HL-60 (cell line): ENCODE measurements around the gene BTG3.

Experiments used
- DNase-seq, 2 experiments: peaks; one replicate each; pipeline ENCODE4 v3.0.0-alpha.2; 2010 to 2020; ENCODE audit warnings: low read depth in 1 of 2, low spot score in 1 of 2
- H3K27ac ChIP-seq: fragments of 250-450 bp; sonication (Bioruptor Pico); replicated peaks from 2 replicates; pipeline ENCODE4 v1.5.1; 2020; ENCODE audit warnings: mild to moderate bottlenecking, moderate library complexity
- H3K27me3 ChIP-seq: fragments of 250-450 bp; sonication (Bioruptor Pico); 2 replicates; pipeline ENCODE4 v1.5.1; 2021; ENCODE audit warnings: mild to moderate bottlenecking, moderate library complexity; ENCODE audit not compliant: insufficient read depth, poor library complexity, severe bottlenecking
- H3K4me3 ChIP-seq: replicated peaks from 2 replicates; pipeline ENCODE4 v1.5.1; 2011; ENCODE audit warnings: mild to moderate bottlenecking, control low read depth, low read length; ENCODE audit not compliant: insufficient read depth
- GABPA ChIP-seq: IDR thresholded peaks from 2 replicates; pipeline ENCODE4 v1.6.1; 2012; ENCODE audit warnings: low read depth
- POLR2AphosphoS5 ChIP-seq: IDR thresholded peaks from 2 replicates; pipeline ENCODE4 v1.6.1; 2012; ENCODE audit warnings: low read depth
- SPI1 ChIP-seq: IDR thresholded peaks from 2 replicates; pipeline ENCODE4 v1.6.1; 2012; ENCODE audit warnings: low read depth, mild to moderate bottlenecking, borderline replicate concordance
- TF ChIP-seq, protein P1 (sequence below): IDR thresholded peaks from 2 replicates; pipeline ENCODE4 v1.6.1; 2012; ENCODE audit warnings: low read depth; ENCODE audit not compliant: insufficient replicate concordance
- TF ChIP-seq, protein P2 (sequence below): IDR thresholded peaks from one replicate; pipeline ENCODE4 v1.5.1; 2011; ENCODE audit warnings: low read length, control low read depth, inconsistent platforms; ENCODE audit not compliant: insufficient read depth

The BTG3 gene

DNA sequence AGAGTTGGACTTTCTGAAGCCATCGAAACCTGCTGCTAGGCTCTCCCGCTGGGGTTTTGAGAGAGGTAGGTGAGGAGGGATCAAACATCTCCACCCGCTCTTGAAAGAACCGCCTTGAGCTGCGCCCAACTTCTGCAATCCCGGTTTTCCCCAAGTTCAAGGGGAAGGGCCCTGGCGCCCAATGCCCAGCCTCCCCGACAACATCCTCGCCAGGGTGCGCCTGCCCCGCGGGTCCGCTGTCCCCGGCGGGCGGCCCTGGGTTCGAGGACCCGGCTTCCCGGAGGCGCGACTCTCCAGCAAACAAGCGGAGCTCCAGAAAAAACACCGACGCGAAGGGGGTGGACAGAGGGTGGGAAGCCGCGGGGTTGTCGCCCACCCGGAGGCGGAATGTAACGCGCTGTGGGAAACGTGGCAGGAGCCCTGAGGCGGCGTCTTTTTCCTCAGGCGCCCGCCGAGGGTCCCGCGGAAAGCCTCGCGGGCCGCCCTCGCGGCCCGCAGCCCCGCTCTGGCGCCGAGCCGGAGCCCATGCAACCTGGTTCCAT is 607 bp downstream of the BTG3 start:
- Histone ChIP-seq H3K27ac (peak overlapping the region; percentile 32), H3K4me3 (peak overlapping the region; percentile 80), H3K27me3 (no peaks in the 10 kb centered on the region)
- TF ChIP-seq, protein P1, sequence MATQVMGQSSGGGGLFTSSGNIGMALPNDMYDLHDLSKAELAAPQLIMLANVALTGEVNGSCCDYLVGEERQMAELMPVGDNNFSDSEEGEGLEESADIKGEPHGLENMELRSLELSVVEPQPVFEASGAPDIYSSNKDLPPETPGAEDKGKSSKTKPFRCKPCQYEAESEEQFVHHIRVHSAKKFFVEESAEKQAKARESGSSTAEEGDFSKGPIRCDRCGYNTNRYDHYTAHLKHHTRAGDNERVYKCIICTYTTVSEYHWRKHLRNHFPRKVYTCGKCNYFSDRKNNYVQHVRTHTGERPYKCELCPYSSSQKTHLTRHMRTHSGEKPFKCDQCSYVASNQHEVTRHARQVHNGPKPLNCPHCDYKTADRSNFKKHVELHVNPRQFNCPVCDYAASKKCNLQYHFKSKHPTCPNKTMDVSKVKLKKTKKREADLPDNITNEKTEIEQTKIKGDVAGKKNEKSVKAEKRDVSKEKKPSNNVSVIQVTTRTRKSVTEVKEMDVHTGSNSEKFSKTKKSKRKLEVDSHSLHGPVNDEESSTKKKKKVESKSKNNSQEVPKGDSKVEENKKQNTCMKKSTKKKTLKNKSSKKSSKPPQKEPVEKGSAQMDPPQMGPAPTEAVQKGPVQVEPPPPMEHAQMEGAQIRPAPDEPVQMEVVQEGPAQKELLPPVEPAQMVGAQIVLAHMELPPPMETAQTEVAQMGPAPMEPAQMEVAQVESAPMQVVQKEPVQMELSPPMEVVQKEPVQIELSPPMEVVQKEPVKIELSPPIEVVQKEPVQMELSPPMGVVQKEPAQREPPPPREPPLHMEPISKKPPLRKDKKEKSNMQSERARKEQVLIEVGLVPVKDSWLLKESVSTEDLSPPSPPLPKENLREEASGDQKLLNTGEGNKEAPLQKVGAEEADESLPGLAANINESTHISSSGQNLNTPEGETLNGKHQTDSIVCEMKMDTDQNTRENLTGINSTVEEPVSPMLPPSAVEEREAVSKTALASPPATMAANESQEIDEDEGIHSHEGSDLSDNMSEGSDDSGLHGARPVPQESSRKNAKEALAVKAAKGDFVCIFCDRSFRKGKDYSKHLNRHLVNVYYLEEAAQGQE = no peak
- TF ChIP-seq SPI1 = no peak
- no peak for TF ChIP-seq GABPA
- TF ChIP-seq, protein P2, sequence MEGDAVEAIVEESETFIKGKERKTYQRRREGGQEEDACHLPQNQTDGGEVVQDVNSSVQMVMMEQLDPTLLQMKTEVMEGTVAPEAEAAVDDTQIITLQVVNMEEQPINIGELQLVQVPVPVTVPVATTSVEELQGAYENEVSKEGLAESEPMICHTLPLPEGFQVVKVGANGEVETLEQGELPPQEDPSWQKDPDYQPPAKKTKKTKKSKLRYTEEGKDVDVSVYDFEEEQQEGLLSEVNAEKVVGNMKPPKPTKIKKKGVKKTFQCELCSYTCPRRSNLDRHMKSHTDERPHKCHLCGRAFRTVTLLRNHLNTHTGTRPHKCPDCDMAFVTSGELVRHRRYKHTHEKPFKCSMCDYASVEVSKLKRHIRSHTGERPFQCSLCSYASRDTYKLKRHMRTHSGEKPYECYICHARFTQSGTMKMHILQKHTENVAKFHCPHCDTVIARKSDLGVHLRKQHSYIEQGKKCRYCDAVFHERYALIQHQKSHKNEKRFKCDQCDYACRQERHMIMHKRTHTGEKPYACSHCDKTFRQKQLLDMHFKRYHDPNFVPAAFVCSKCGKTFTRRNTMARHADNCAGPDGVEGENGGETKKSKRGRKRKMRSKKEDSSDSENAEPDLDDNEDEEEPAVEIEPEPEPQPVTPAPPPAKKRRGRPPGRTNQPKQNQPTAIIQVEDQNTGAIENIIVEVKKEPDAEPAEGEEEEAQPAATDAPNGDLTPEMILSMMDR = no peak
- no peak for TF ChIP-seq POLR2AphosphoS5
- DNase-seq = no peak

DNA sequence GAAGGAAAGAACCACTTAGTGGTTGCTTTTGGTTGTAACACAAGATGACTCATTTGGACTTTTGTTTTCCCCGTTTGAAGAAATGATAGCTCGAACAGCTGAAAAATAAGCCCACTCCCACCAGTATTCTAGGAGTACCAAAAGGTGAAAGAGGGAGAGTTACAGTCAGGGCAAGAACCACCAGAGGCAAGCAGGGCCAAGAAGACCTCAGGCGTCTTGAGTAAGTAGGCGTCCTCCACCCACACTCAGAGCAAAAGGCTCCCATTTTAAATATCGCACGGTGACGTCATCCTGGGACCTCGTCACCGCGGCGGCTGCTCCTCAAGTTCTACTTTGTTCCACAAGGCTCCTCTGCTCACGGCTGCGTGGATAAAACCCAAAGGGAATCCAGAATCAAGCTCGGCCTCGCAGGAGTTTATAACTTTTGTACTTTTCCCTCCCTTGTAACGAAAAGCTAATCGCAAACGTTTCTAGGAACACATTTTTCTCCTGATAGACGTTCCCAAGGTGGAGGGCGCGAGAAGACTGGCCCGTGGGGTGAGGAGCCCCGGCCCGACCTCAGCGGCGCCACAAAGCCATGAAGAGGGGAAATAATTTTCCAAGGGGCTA is 1.2 kb downstream of the BTG3 start:
- Histone ChIP-seq H3K27ac (peak overlapping the region; percentile 32), H3K27me3 (no peaks in the 10 kb centered on the region), H3K4me3 (peak overlapping the region; percentile 80)
- TF ChIP-seq POLR2AphosphoS5 (no peak), GABPA (no peak), SPI1 (no peak)
- TF ChIP-seq, protein P2 = no peak
- TF ChIP-seq, protein P1 = no peak
- DNase-seq = peak in 1 of 2 experiments; percentile 46

DNA sequence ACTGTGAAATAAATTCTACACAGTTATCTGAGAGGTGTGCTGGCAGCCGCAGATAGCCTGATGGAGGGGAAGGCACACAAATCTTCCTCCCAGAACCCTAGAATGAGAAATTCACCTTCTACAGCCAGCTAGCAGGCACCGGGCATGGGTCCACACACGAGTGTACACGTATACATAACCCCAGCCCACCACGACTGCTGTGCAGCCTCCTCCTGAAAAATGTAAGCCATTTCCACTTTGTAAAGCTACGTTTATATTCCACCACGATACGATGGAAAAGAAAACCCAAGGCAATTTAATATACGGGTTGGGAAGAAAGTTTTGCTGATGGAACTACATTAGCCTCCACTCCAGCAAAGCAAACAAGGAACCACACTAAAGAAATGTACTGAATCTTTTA is 1.8 kb downstream of the BTG3 start:
- no peak for DNase-seq
- H3K27me3 ChIP-seq = no peaks in the 10 kb centered on the region
- no peak overlapping the region for H3K27ac ChIP-seq
- TF ChIP-seq, protein P2 = no peak
- TF ChIP-seq, protein P1 = no peak
- no peak for TF ChIP-seq GABPA
- TF ChIP-seq POLR2AphosphoS5 = no peak
- no peak for TF ChIP-seq SPI1
- peak overlapping the region; percentile 80 for H3K4me3 ChIP-seq
